Stimulated activated CD8-positive, alpha-beta memory T cell treated with anti-CD3 and anti-CD28 coated beads, Interleukin-4, amount 100 ng/mL, for 1 hour (primary cell): Measurements from ENCODE around the gene UCKL1.
A peak's percentile ranks its signal among the peaks of the same experiment; 100 is the strongest.
"Not testable (repeated sequence)": the region's sequence is repeated elsewhere in the genome, so short reads cannot be mapped to it uniquely, and the experiment has no call there.

ENCODE experiments used
- DNase-seq, 2 donors: peaks; one replicate each; pipeline ENCODE4 v3.0.0-alpha.2; 2020; ENCODE audit warnings: low read depth in 2 of 2, low spot score in 1 of 2

UCKL1 gene

GRCh38 chr20:63972312-63973159 lies 16.3 kb upstream of the UCKL1 start:
- no peak for DNase-seq

GRCh38 chr20:63971960-63972311 lies 15.7 kb upstream of the UCKL1 start:
- not testable (repeated sequence) for DNase-seq

DNA sequence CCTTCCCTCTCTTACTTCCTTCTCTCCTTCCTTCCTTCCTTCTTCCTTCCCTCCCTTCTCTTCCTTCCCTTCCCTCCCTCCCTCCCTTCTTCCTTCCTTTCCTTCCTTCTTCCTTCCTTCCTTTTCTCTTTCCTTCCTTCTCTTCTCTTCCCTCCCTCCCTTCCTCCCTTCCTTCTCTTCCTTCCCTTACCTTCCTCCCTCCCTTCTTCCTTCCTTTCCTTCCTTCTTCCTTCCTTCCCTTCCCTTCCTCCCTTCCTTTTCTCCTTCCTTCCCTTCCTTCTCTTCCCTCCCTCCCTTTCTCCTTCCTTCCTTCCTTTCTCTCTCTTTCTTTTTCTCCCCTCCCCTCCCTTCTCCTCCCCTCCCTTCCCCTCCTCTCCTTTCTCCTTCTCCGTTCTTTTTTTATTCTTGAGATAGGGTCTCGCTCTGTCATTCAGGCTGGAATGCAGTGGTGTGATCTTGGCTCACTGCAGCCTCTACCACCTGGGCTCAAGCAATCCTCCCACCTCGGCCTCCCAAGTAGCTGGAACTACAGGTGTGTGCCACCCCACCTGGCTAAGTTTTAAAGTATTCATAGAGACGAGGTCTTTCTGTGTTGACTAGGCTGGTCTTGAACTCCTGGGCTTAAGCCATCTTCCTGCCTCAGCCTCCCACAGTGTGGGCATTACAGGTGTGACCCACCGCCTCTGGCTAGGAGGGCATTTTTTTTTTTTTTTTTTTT lies 14.7 kb upstream of the UCKL1 start:
- no peak for DNase-seq

- peak in 1 of 2 donors; percentile 25 for DNase-seq
Observed at GRCh38 chr20:63969838-63970713, 13.9 kb upstream of the UCKL1 start, which contains the start of gene ZNF512B. Gene ZNF512B, minus strand, starts transcription at chr20:63969930. Its CDS starts 1,980 bp downstream, at chr20:63967950.

GRCh38 chr20:63968928-63969760 lies 12.9 kb upstream of the UCKL1 start:
- no peak for DNase-seq

- no peak for DNase-seq
Observed at GRCh38 chr20:63968136-63968927, 12.1 kb upstream of the UCKL1 start.

GRCh38 chr20:63967330-63968135 lies 11.3 kb upstream of the UCKL1 start:
- no peak for DNase-seq

- DNase-seq: no peak
Observed at GRCh38 chr20:63966944-63967322, 10.7 kb upstream of the UCKL1 start.

GRCh38 chr20:63966172-63966943 lies 10.1 kb upstream of the UCKL1 start:
- no peak for DNase-seq

DNA sequence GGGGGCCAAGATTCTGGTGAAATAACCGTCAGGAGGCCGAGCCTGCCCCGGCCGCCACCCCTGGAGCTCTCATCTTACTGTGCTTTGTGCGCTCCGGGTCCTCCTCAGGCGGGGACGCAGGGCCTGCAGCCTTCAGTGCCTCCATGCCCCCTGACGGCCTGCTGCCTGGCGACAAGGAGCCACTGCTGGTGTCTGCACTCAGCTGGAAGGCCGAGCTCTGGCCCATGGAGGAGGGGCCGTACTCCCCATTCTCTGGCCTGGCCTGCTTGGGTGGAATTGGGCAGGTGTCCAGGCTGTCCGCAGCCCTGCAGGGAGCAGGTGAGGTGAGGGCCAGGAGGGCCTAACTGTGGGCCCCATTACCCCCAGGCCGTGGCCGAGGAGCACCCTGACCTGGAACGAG lies 8.2 kb upstream of the UCKL1 start:
- no peak for DNase-seq

- no peak for DNase-seq
Observed at GRCh38 chr20:63963784-63964301, 7.6 kb upstream of the UCKL1 start.

GRCh38 chr20:63963348-63963741 lies 7.1 kb upstream of the UCKL1 start:
- DNase-seq: no peak

GRCh38 chr20:63962426-63963347 lies 6.5 kb upstream of the UCKL1 start:
- DNase-seq: no peak

DNA sequence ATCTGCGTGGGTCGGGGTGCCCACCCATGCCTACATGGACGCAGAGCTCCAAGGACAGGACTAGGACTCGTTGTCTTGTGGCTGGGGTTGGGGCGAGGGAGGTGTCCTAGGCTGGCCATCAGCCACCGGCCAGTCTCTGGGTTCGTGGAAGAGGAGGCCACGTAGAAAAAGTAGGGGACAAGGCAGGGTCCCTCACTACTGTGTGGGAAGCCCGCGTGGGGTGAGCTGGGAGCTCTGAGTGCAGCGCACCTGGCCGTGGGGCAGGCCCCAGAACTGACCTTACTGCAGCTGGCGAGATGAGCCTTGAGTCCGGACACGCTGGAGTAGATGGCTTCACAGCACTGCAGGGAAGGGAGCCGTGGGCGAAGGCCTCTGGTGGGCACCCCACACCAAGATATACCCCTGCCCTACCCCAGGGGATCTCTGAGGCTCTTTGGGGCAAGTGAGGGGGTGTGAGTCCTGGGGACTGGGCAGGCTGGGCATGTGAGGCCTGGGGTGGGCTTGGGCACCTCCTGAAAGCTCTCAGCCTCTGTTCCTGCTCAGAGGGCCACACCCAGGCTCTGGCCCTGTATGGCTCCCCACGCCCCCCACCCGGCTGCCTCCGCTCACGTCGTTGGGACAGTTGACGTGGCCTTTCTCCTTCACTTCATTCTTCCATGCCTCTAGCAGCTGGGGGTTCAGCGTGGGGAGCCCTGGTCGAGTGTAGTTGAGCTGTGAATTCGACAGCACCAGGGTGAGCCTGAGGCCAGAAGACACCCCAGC lies 5.6 kb upstream of the UCKL1 start:
- no peak for DNase-seq

DNA sequence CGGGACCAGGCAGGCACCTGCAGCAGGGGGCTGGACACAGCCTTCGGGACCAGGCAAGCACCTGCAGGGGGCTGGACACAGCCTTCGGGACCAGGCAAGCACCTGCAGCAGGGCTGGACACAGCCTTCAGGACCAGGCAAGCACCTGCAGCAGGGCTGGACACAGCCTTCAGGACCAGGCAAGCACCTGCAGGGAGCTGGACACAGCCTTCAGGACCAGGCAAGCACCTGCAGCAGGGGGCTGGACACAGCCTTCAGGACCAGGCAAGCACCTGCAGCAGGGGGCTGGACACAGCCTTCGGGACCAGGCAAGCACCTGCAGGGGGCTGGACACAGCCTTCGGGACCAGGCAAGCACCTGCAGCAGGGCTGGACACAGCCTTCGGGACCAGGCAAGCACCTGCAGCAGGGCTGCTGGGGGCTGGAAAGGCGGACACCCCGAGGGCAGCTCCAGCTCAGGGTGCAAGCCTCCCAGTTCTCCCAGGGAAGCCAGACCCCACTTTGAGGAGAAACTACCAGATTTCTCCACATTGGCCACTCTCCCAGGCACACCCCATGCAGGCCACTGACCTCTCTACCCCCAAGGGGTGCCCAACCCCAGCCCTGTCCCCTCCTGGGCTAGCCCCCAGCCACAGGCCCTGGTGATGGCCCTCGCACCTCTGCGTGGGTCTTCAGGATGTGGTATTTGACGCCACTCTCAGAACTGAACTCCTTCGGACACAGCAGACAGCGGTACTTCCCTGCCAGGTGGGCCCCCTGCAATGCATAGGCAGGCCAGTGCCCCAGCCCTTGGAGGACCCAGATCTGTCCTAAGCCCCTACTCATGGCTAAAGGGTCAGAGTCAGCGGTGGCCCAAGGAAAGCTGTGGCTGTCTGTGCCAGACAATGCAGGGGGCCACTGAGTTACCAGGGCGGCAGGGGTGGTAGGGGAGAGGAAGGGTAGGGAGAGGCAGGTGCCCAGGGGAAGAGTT lies 4.7 kb upstream of the UCKL1 start:
- not testable (repeated sequence) for DNase-seq
